Measurements from ENCODE around the gene ALDH1B1. TPM values are rescaled to one million over a fixed set of nuclear protein-coding genes. Genes with fewer than 3 reads are reported as not detected.

The ALDH1B1 gene
- total RNA-seq, 1 experiment from 2014 or later, result 55.5 TPM

GRCh38 chr9:38392235-38393127 is at the start of gene ALDH1B1 (continued):
- TF ChIP-seq NFATC4 (CRISPR knock-in tag; IDR thresholded peaks at IDR 0.05) (no peak), ZMAT4 (CRISPR knock-in tag; IDR thresholded peaks at IDR 0.05) (no peak), ESRRA (CRISPR knock-in tag; IDR thresholded peaks at IDR 0.05; ENCODE audit: borderline replicate concordance) (no peak), NFE2L1 (CRISPR knock-in tag; IDR thresholded peaks at IDR 0.05) (no peak), RORB (CRISPR knock-in tag; IDR thresholded peaks at IDR 0.05) (no peak), ZNF396 (CRISPR knock-in tag; IDR thresholded peaks at IDR 0.05; ENCODE audit: borderline replicate concordance) (no peak), HMGA2 (CRISPR knock-in tag; IDR thresholded peaks at IDR 0.05) (no peak), CREM (CRISPR knock-in tag; IDR thresholded peaks at IDR 0.05) (no peak), ETV6 (CRISPR knock-in tag; IDR thresholded peaks at IDR 0.05) (peak; percentile 80), KAT7 (CRISPR knock-in tag; IDR thresholded peaks at IDR 0.05; ENCODE audit: borderline replicate concordance) (no peak), MYBL2 (CRISPR knock-in tag; IDR thresholded peaks at IDR 0.05) (no peak), ZNF671 (CRISPR knock-in tag; IDR thresholded peaks at IDR 0.05) (no peak), ATF3 (CRISPR knock-in tag; conservative IDR thresholded peaks at IDR 0.05) (no peak)
- TF ChIP-seq, protein P1, sequence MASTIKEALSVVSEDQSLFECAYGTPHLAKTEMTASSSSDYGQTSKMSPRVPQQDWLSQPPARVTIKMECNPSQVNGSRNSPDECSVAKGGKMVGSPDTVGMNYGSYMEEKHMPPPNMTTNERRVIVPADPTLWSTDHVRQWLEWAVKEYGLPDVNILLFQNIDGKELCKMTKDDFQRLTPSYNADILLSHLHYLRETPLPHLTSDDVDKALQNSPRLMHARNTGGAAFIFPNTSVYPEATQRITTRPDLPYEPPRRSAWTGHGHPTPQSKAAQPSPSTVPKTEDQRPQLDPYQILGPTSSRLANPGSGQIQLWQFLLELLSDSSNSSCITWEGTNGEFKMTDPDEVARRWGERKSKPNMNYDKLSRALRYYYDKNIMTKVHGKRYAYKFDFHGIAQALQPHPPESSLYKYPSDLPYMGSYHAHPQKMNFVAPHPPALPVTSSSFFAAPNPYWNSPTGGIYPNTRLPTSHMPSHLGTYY (CRISPR knock-in tag; IDR thresholded peaks at IDR 0.05), result no peak
- TF ChIP-seq, protein P2, sequence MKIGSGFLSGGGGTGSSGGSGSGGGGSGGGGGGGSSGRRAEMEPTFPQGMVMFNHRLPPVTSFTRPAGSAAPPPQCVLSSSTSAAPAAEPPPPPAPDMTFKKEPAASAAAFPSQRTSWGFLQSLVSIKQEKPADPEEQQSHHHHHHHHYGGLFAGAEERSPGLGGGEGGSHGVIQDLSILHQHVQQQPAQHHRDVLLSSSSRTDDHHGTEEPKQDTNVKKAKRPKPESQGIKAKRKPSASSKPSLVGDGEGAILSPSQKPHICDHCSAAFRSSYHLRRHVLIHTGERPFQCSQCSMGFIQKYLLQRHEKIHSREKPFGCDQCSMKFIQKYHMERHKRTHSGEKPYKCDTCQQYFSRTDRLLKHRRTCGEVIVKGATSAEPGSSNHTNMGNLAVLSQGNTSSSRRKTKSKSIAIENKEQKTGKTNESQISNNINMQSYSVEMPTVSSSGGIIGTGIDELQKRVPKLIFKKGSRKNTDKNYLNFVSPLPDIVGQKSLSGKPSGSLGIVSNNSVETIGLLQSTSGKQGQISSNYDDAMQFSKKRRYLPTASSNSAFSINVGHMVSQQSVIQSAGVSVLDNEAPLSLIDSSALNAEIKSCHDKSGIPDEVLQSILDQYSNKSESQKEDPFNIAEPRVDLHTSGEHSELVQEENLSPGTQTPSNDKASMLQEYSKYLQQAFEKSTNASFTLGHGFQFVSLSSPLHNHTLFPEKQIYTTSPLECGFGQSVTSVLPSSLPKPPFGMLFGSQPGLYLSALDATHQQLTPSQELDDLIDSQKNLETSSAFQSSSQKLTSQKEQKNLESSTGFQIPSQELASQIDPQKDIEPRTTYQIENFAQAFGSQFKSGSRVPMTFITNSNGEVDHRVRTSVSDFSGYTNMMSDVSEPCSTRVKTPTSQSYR (CRISPR knock-in tag; IDR thresholded peaks at IDR 0.05), result no peak
- TF ChIP-seq, protein P3, sequence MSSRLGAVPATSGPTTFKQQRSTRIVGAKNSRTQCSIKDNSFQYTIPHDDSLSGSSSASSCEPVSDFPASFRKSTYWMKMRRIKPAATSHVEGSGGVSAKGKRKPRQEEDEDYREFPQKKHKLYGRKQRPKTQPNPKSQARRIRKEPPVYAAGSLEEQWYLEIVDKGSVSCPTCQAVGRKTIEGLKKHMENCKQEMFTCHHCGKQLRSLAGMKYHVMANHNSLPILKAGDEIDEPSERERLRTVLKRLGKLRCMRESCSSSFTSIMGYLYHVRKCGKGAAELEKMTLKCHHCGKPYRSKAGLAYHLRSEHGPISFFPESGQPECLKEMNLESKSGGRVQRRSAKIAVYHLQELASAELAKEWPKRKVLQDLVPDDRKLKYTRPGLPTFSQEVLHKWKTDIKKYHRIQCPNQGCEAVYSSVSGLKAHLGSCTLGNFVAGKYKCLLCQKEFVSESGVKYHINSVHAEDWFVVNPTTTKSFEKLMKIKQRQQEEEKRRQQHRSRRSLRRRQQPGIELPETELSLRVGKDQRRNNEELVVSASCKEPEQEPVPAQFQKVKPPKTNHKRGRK (CRISPR knock-in tag; IDR thresholded peaks at IDR 0.05; ENCODE audit: borderline replicate concordance), result no peak

DNA sequence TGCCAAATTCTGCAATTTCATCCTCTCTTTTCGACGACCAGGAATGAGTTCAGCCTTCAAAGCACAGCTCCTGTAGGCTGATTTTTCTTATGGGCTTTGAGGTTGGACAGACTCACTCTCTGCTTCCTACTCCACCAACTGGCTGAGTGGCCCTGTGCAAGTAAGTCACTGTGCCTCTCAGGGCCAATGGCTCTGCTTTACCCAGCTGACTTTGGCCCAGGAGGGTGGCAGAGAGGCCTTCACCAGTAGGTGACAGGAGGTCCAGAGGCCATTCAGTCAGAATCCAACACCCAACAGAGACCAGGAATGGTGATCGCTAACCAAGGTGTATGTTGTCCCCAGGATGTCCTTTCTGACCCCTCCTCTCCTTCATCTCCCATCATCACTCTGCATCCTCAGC is 49.5 kb upstream of the ALDH1B1 start:
- ChIA-PET POLR2A (no interaction called here), CTCF (no interaction called here)
- peaks cover 13% of the 10 kb centered on the region for H3K4me1 Mint-ChIP-seq
- H3K36me3 Mint-ChIP-seq, result no peaks in the 10 kb centered on the region
- peaks cover 32% of the 10 kb centered on the region for H3K27me3 Mint-ChIP-seq (ENCODE audit: low read depth)
- no peak overlapping the region for H3K4me3 Mint-ChIP-seq
- ATAC-seq (no peak), DNase-seq (ENCODE audit: low spot score) (no peak)
- peaks cover 15% of the 10 kb centered on the region for H3K9me3 Mint-ChIP-seq
- H3K27ac Mint-ChIP-seq, result no peak overlapping the region
- TF ChIP-seq, protein P2 (CRISPR knock-in tag; IDR thresholded peaks at IDR 0.05), result no peak
- no peak for TF ChIP-seq USF2 (CRISPR knock-in tag; IDR thresholded peaks at IDR 0.05)
- TF ChIP-seq ZNF671 (CRISPR knock-in tag; IDR thresholded peaks at IDR 0.05), result no peak
- no peak for TF ChIP-seq GABPB1 (CRISPR knock-in tag; IDR thresholded peaks at IDR 0.05)
- no peak for TF ChIP-seq GRHL2 (CRISPR knock-in tag; IDR thresholded peaks at IDR 0.05; ENCODE audit: insufficient replicate concordance, severe bottlenecking)
- TF ChIP-seq CREB1 (CRISPR knock-in tag; IDR thresholded peaks at IDR 0.05), result no peak
- TF ChIP-seq, protein P1 (CRISPR knock-in tag; IDR thresholded peaks at IDR 0.05), result no peak
- TF ChIP-seq CBFB (CRISPR knock-in tag; IDR thresholded peaks at IDR 0.05; ENCODE audit: low read depth), result no peak
- TF ChIP-seq IRF1 (CRISPR knock-in tag; IDR thresholded peaks at IDR 0.05), result no peak
- TF ChIP-seq ESRRA (CRISPR knock-in tag; IDR thresholded peaks at IDR 0.05; ENCODE audit: borderline replicate concordance), result no peak
- TF ChIP-seq NR3C1 (CRISPR knock-in tag; conservative IDR thresholded peaks at IDR 0.05; ENCODE audit: low read depth), result no peak
- TF ChIP-seq KAT7 (CRISPR knock-in tag; IDR thresholded peaks at IDR 0.05; ENCODE audit: borderline replicate concordance), result no peak

Data from WTC11 (cell line).